Upper lobe of left lung (tissue), 6 donors: ENCODE measurements around the gene MYO9A. TPM values are rescaled to one million over a fixed set of nuclear protein-coding genes. Genes with fewer than 3 reads are reported as not detected.
"Not testable (repeated sequence)": the region's sequence is repeated elsewhere in the genome, so short reads cannot be mapped to it uniquely, and the experiment has no call there.

ENCODE experiments used
- ATAC-seq, 2 donors: fragments of 200-7000 bp; cut with Tn5 transposase; one replicate each; pipeline ENCODE4 v1.9.1; 2022; ENCODE audit warnings: mild to moderate bottlenecking in 2 of 2, moderate library complexity in 2 of 2; ENCODE audit not compliant: low FRiP score in 2 of 2
- DNase-seq, 2 donors: peaks; one replicate each; pipeline ENCODE4 v3.0.0-alpha.2; 2019 to 2020
- H3K27ac ChIP-seq, 4 donors: fragments of 200-600 bp; sonication (generic); one replicate each; pipeline ENCODE4 v1.5.1; 2016 to 2019
- H3K27me3 ChIP-seq, 4 donors: fragments of 200-600 bp; sonication (generic); one replicate each; pipeline ENCODE4 v1.5.1; 2017 to 2019
- H3K36me3 ChIP-seq, 4 donors: fragments of 200-600 bp; sonication (generic); one replicate each; pipeline ENCODE4 v1.5.1; 2016 to 2019
- H3K4me1 ChIP-seq, 4 donors: fragments of 200-600 bp; sonication (generic); one replicate each; pipeline ENCODE4 v1.5.1; 2018 to 2019
- H3K4me3 ChIP-seq, 4 donors: fragments of 200-600 bp; sonication (generic); one replicate each; pipeline ENCODE4 v1.5.1; 2017 to 2019; ENCODE audit warnings: mild to moderate bottlenecking in 2 of 4, moderate library complexity in 1 of 4
- H3K9me3 ChIP-seq, 4 donors: fragments of 200-600 bp; sonication (generic); one replicate each; pipeline ENCODE4 v1.5.1; 2018 to 2019
- CTCF ChIP-seq, 6 experiments: fragments of 450-650 bp in 4 of 6; fragments of 200-600 bp in 2 of 6; sonication (generic) in 2 of 6; IDR thresholded peaks; one replicate each; pipeline ENCODE4 v1.5.1; 2016 to 2019; ENCODE audit warnings: antibody characterized with exemption in 6 of 6
- EP300 ChIP-seq, 4 donors: sonication (generic); formaldehyde crosslinking; IDR thresholded peaks; one replicate each; pipeline ENCODE4 v1.5.1; 2017; ENCODE audit warnings: antibody characterized with exemption in 4 of 4, control low read depth in 2 of 4
- POLR2A ChIP-seq, 4 donors: fragments of 450-650 bp; IDR thresholded peaks; one replicate each; pipeline ENCODE4 v1.5.1; 2016 to 2017; ENCODE audit warnings: antibody characterized with exemption in 4 of 4, mild to moderate bottlenecking in 2 of 4
- POLR2AphosphoS5 ChIP-seq, 2 donors: sonication (generic); formaldehyde crosslinking; IDR thresholded peaks; one replicate each; pipeline ENCODE4 v1.5.1; 2017; ENCODE audit warnings: antibody characterized with exemption in 2 of 2
- WGBS, 2 donors: methylation state at CpG; one replicate each; pipeline ENCODE4 v1.1.5; 2017 to 2018; 5-methylcytosine and 5-hydroxymethylcytosine counted together
- total RNA-seq, 6 donors: library from RNA; depleted of rRNA in 4 of 6; stranded (reverse); fragments of >200 nt in 4 of 6; gene quantifications; one replicate each; pipeline versions ENCODE4 v1.1.0 to v1.2.1, GENCODE V29; 2016 to 2021
- donor health status: DM: no; HTN: no; CAD: no; lungs with moderate emphysema.
- donor health status: DM: no; HTN: yes; CAD: no; lungs with severe emphysema.

The MYO9A gene
- total RNA-seq, 6 donors from 2014 or later = 53.2 to 143 (median 76.5) TPM

GRCh38 chr15:71999807-72000206 lies 118.1 kb downstream of the MYO9A start:
- no peaks in the 10 kb centered on the region for H3K4me1 ChIP-seq
- H3K27me3 ChIP-seq = no peaks in the 10 kb centered on the region
- H3K4me3 ChIP-seq = no peak overlapping the region
- no peak overlapping the region for H3K27ac ChIP-seq
- TF ChIP-seq POLR2A (IDR thresholded peaks at IDR 0.05) (no peak), POLR2AphosphoS5 (IDR thresholded peaks at IDR 0.05) (no peak), CTCF (IDR thresholded peaks at IDR 0.05) (no peak), EP300 (IDR thresholded peaks at IDR 0.05) (no peak)
- ATAC-seq = no peak
- no peak for DNase-seq
- H3K9me3 ChIP-seq = no peaks in the 10 kb centered on the region
- peaks cover 0 to 29% (median 1%) of the 10 kb centered on the region in 4 donors for H3K36me3 ChIP-seq
- WGBS, 2 donors = 97 to 100% methylated on average over 1 of the region's 1 CpG

- not testable (repeated sequence) for H3K9me3 ChIP-seq, H3K4me1 ChIP-seq, ATAC-seq, H3K4me3 ChIP-seq, H3K27me3 ChIP-seq, H3K27ac ChIP-seq, DNase-seq
- H3K36me3 ChIP-seq = peaks cover 0 to 31% (median 1%) of the 10 kb centered on the region in 4 donors
- WGBS, 2 donors = 99% methylated on average over 5 to 6 of the region's 6 CpGs
These were observed 119.2 kb downstream of the MYO9A start for GRCh38 chr15:71998717-71999116.

- no peaks in the 10 kb centered on the region for H3K27me3 ChIP-seq
- no peak for DNase-seq
- H3K27ac ChIP-seq = no peak overlapping the region
- ATAC-seq = no peak
- H3K36me3 ChIP-seq = peaks cover 0 to 38% (median 3%) of the 10 kb centered on the region in 4 donors
- H3K4me3 ChIP-seq = no peak overlapping the region
- H3K9me3 ChIP-seq = no peaks in the 10 kb centered on the region
- no peak for TF ChIP-seq CTCF (IDR thresholded peaks at IDR 0.05)
- TF ChIP-seq EP300 (IDR thresholded peaks at IDR 0.05) = no peak
- TF ChIP-seq POLR2A (IDR thresholded peaks at IDR 0.05) = no peak
- TF ChIP-seq POLR2AphosphoS5 (IDR thresholded peaks at IDR 0.05) = no peak
- H3K4me1 ChIP-seq = no peaks in the 10 kb centered on the region
- 85 to 86% methylated on average over 4 of the region's 4 CpGs for WGBS, 2 donors
These were observed 120.3 kb downstream of the MYO9A start for GRCh38 chr15:71997691-71998090.

- Histone ChIP-seq H3K9me3 (no peaks in the 10 kb centered on the region), H3K27me3 (no peaks in the 10 kb centered on the region), H3K4me3 (no peak overlapping the region), H3K4me1 (no peaks in the 10 kb centered on the region), H3K27ac (peak overlapping the region; percentile 0 to 49 (median 36)), H3K36me3 (peaks cover 0 to 19% (median 9%) of the 10 kb centered on the region in 4 donors)
- 72 to 79% methylated on average over 6 of the region's 6 CpGs for WGBS, 2 donors
- no peak for ATAC-seq
- no peak for DNase-seq
- TF ChIP-seq EP300 (IDR thresholded peaks at IDR 0.05) (no peak), POLR2A (IDR thresholded peaks at IDR 0.05) (no peak), POLR2AphosphoS5 (IDR thresholded peaks at IDR 0.05) (no peak), CTCF (IDR thresholded peaks at IDR 0.05) (no peak)
These were observed 142.2 kb downstream of the MYO9A start for GRCh38 chr15:71975816-71976150.

GRCh38 chr15:71974211-71974610 lies 143.7 kb downstream of the MYO9A start:
- peaks cover 0 to 19% (median 7%) of the 10 kb centered on the region in 4 donors for H3K36me3 ChIP-seq
- no peak for ATAC-seq
- H3K4me3 ChIP-seq = no peak overlapping the region
- no peaks in the 10 kb centered on the region for H3K27me3 ChIP-seq
- H3K4me1 ChIP-seq = no peaks in the 10 kb centered on the region
- no peak for DNase-seq
- no peaks in the 10 kb centered on the region for H3K9me3 ChIP-seq
- TF ChIP-seq POLR2AphosphoS5 (IDR thresholded peaks at IDR 0.05) (no peak), CTCF (IDR thresholded peaks at IDR 0.05) (no peak), EP300 (IDR thresholded peaks at IDR 0.05) (no peak), POLR2A (IDR thresholded peaks at IDR 0.05) (no peak)
- no peak overlapping the region for H3K27ac ChIP-seq
- 93 to 97% methylated on average over 3 of the region's 3 CpGs for WGBS, 2 donors
